Activated CD4-positive, alpha-beta T cell treated with anti-CD3 and anti-CD28 coated beads, Interleukin-2, amount 50 U/mL, for 24 hours (primary cell): ENCODE measurements around the gene FUT1.

ENCODE experiments used
- DNase-seq, 2 donors: peaks; one replicate each; pipeline ENCODE4 v3.0.0-alpha.2; 2020; ENCODE audit warnings: low read depth in 1 of 2, low spot score in 1 of 2

FUT1 gene

GRCh38 chr19:48741129-48741999 lies 11.1 kb downstream of the FUT1 start:
- no peak for DNase-seq

DNA sequence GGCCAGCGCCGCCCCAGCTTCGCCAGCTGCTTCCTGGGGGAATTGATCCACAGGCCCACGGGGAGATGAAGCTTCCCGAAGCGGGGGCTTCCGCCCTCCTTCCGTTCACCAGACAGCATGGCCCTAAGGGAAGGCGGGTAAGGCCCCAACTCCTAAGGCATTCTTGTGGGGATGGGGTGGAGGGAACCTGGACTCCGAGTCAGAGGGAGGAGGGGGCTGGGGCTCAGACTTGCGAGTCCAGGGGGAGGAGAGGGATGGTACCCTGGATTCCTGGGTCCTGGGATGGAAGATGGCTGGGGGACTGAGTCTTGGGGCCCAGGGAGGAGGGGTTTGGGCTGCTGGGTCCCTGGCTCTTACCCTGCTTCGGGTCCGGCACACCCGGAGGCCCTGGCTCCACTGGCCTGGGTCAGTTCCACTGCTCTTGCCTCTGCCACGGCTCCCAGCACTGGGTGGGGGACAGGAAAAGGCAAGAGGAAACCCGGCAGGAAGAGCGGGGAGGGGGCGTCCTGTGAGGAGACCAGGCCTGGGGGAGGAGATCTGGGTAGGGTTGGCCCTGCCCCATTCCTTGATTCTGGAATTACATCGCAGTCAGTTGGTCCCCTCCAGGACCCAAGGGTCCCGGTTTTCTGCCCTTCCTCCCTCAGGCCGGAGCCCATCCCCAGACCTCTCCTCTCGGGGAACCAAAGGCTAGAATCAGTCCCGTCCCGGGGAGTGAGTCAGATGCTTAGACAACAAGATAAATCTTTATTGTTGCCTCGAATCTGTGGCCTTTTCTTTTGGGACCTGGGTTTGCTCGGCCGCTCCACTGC lies 12.1 kb downstream of the FUT1 start, which contains the start of gene RASIP1:
RASIP1 (minus strand) TSS at position 447 of the 809 bp plus-strand sequence; CDS start at position 119, 328 bp downstream.
- DNase-seq: no peak

DNA sequence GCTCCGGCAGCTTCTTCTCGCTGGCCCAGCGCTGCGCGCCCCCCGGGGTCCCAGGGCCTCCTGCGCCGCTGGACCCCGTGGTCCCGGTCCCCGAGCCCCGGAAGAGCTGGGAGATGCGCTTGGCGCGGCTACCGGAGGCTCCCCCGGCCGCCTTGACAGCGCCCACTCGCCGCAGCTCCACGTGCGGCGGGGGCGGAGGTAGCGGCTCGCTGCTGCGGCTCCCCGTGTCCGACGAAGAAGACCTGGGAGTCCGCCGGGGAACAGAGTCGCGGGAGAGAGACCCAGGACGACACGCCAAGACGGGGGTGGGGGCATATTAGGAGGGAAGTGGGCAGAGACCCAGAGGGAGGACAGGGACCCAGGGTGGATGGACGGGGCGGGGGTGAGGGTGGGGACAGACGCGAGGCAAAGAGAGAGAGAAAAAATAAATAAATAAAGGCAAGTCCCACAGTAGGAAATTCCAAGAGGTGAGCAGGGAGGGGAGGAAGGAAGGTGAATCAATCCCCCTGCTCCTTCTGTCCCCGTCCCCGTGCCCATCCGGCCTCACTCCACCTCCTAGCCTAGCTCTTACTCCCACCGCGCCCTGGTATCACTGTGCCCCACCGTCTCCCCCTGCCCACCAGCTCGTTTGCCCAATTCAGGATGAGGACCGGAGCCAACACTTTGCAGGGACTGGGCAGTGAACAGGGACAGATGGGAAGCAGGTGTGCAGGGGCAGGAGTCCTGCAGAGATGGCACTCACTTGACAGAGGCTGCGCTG lies 12.9 kb downstream of the FUT1 start:
- no peak for DNase-seq

DNA sequence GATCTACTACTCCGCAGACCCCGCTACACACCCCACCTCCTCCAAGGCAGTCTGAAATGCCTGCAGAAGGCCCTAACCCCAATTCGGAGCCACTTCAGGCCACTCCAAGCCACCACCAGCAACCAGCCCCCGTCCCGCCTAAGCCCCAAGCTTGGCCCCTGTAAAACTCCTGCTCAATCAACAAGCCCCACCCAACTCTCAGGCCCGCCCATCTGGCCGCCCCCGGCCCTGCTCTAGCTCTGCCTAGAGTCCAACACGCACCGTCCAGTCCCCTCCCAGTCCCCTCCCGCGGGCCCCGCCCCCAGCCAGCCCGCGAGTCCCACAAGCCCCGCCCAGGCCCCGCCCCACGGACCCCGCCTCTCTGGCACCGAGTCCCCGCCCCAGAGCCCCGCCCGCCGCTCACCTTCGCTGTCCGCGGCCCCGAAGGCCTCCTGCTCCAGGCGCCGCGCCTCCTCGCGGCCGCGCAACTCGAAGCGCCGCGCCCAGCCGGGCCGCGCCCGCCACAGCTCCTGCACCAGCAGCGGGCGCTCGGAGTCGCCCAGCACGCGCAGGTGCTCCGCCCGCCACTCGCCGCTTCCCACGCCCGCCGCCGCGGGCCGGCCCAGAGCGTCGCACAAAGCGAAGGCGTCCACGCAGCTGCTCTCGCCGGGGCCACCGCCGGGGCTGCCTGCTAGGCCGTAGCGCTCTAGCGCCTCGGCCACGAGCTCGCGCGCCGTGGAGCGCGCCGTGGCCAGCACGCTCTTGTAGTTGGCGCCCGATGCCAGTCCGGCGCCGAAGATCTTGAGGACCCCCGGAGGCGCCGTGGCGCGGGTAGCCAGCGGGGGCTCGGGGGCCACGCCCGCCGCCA lies 13.7 kb downstream of the FUT1 start:
- peak; percentile 84 to 87 for DNase-seq

- DNase-seq: no peak
Measured at GRCh38 chr19:48737360-48737998, 15.0 kb downstream of the FUT1 start.

- no peak for DNase-seq
Measured at GRCh38 chr19:48735031-48735615, 17.3 kb downstream of the FUT1 start.

- no peak for DNase-seq
Measured at GRCh38 chr19:48734625-48735024, 17.8 kb downstream of the FUT1 start.

DNA sequence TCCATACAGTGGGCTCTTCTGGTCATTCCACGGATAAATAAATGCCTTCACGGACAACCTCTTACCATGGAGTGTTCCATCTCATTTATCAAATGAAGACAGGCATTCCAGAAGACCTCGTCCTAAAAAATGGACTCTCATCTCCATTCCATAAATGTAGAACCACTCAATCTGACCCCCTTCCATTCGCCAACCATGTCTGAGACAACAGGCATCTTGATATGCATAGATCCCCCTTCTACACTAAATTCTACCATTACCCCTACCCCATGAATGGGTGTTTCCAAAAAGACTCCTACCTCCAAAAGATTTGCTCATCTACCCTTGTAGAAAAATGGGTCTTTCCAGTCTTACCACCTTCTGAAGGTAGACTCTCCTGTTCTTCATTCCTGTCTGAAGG lies 21.0 kb downstream of the FUT1 start:
- DNase-seq: no peak

DNA sequence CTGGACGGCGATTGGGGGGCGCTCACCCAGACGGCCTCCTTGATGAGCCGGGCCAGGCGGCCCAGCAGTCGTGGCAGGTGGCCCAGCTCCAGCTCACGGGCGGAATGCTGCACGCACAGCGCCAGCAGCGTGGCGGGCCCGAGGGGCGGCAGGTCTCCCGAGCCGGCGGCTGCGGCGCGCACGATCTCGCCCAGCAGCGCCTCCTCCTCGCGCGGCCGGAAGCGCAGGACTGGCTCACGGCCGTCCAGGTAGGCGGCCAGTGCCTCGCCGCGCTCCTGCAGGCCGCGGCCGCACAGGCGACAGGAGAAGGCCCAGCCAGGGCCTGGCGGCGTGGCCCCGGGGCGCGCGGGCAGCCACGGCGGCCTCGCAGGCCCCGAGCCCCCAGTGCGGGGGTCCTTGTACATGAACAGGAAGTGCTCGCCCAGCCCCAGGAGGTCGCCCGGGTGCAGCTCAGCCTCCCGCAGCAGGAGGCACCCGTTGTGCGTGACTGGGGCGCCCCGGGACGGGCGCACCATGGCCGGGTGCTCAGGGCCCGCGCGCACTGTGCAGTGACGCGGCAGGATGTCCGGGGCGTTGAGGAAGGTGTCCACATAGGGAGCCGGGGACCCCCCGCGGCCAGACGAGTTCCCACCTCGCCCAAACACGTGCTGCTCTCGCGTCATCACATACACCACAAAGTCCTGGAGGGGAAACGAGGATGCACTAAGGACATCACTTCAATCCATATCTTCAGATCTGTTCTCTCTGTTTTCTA lies 23.4 kb downstream of the FUT1 start:
- no peak for DNase-seq

DNA sequence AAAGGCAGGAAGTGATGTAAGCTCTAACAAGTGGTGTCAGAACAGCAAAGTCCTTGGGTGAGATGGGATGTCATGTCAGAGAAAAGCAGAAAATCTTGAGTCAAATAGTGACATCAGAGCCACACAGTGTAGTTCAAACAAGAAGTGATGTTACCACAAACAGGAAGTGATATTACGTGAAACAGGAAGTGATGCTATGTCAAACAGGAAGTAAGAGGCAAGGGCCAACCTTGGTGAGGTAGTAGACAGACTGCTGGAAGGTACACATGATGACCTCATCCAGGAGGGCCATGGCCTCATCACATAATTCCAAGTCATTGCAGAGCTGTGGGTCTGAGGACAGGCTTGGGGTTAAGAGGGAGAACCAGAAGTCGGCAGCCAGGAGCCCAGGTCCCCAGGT lies 25.9 kb downstream of the FUT1 start:
- no peak for DNase-seq

GRCh38 chr19:48724796-48725753 lies 27.4 kb downstream of the FUT1 start:
- DNase-seq: peak in 1 of 2 donors; percentile 25

DNA sequence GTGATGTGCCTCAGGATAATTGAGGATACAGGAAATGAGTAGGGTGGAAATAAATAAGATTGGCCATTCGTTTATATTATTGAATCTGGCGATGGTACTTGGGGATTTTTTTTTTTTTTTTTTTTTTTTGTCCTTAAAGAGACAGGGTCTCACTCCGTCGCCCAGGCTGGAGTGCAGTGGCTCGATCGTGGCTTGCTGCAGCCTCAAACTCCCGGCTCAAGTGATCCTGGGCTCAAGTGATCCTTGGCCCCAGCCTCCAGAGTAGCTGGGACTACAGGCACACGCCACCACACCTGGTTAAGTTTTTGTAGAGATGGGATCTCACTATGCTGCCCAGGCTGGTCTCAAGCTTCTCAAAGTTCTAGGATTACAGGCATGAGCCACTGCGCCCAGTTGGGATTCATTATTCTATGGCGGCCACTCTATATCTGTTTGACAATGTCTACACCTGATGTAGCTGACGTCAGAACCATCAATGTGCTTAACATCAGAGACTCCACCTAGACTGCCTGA lies 30.2 kb downstream of the FUT1 start:
- DNase-seq: no peak

- peak; percentile 75 to 93 for DNase-seq
Measured at GRCh38 chr19:48720613-48721296, 31.7 kb downstream of the FUT1 start.

DNA sequence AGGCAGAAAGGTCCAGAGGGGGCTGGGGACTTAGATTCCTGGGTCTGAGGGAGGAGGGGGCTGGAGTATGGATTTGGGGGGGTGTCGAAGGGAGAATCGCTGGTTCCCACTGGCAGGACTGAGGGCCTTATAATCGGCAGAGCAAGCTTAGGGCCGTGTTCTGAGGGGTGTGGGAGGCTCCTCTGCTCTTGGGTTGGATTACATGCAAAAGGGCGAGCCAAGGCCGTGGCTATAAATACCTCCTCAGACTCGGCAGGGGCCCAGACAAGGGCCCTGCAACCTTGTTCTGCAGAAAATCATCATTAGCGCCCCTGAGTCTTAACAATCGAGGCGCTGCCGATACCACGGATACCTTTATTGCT lies 32.2 kb downstream of the FUT1 start:
- no peak for DNase-seq

GRCh38 chr19:48719263-48720171 lies 32.9 kb downstream of the FUT1 start, which contains the start of gene MAMSTR:
TSS of gene MAMSTR (minus strand) at chr19:48719725. CDS start at chr19:48719031, 694 bp downstream.
- DNase-seq: no peak

GRCh38 chr19:48718711-48719231 lies 33.7 kb downstream of the FUT1 start:
- DNase-seq: no peak
